ENCODE data around the gene ABTB2.
"Not testable (repeated sequence)": the region's sequence is repeated elsewhere in the genome, so short reads cannot be mapped to it uniquely, and the experiment has no call there.

Gene ABTB2

DNA sequence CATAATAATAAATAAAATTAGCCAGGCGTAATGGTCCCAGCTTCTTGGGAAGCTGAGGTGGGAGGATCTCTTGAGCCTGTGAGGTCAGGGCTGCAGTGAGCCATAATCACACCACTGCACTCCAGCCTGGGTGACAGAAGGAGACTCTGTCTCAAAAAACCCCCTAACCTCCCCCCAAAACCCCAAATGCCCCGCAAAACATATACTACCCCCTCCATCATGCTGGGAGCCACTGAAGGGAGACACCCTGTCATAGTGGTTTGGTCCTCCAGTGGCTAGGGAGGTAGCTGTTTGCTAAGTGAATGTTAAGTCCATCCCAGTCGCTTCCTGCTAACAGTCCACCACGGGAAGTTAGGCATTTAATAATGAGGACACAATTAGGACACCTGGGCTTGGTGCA is 125.0 kb downstream of the ABTB2 start:
- DNase-seq, result no peak

DNA sequence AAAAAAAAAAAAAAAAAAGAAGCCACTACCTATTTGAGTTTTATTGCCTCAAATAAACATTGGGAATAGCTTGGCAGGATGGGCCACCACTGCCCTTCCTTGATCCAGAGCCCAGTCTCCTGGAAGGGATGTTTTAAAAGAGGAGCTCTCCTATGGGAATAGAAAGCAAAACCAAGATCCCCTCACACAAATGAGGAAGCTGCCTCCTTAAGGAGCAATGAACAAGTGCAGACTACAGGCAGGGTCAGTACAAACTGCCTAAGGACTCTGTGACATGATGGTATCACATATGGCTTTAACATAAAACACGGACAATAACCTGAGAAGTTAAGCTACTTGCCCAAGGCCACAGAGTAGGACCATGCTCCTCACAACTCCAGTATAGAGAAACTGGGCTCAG is 131.6 kb downstream of the ABTB2 start:
- DNase-seq, result no peak

DNA sequence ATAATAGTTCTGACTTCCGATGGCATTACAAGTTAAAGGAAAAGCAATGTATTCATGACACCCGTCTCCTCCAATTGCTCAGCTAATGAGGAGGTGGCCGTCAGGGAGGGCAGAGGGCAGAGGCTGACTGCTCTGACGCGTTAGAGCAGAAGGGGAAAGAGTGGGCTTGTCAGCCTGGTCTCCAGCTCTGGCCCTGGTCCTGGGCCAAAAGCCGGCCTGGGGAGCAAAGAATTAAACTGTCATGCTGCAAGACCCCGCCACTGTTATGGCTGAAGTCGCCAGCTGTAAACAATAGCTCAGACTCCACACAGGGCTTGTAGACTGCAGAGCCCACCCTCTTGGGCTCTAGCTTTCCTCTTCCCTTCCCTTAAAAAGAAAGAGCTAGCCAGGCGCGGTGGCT is 132.7 kb downstream of the ABTB2 start:
- no peak for DNase-seq

DNA sequence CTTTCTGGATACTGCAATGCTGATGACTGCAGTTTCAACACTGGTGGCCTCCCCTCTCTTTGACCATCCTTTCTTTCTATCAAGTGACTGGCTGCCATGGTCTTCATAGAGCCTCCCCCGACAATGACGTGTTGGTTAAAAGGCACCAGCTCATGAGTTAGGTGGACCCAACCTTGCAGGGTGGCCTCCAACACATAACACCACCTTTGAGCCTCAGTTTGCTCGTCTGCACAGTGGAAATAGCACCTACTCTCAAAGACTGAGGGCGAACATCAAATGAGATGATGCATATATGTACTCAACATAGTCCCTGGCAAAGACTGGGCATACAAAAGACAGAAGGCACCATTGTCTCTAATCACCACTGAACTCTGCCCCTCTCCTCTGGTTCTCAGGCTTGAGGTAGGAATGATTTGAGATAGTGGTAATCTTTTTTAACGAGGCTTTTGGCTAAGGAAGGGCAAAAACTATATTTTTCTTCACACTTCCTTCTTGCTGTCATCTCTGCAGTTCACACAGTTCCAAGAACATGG is 133.3 kb downstream of the ABTB2 start:
- no peak for DNase-seq

DNA sequence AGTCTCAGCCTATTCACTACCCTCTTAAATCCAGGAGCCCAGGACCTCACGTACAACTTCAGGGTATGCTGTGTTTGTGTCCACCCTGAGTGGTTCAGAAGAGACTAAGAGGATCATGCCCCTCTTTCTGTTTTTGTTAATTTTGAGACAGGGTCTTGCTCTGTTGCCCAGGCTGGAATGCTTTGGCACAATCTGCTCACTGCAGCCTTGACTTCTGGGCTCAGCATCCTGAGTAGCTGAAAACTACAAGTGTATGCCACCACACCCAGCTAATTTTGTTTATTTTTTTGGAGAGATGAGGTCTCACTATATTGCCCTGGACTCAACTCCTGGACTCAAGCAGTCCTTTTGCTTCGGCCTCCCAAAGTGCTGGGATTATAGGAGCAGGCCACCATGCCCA is 133.9 kb downstream of the ABTB2 start:
- DNase-seq, result no peak

DNA sequence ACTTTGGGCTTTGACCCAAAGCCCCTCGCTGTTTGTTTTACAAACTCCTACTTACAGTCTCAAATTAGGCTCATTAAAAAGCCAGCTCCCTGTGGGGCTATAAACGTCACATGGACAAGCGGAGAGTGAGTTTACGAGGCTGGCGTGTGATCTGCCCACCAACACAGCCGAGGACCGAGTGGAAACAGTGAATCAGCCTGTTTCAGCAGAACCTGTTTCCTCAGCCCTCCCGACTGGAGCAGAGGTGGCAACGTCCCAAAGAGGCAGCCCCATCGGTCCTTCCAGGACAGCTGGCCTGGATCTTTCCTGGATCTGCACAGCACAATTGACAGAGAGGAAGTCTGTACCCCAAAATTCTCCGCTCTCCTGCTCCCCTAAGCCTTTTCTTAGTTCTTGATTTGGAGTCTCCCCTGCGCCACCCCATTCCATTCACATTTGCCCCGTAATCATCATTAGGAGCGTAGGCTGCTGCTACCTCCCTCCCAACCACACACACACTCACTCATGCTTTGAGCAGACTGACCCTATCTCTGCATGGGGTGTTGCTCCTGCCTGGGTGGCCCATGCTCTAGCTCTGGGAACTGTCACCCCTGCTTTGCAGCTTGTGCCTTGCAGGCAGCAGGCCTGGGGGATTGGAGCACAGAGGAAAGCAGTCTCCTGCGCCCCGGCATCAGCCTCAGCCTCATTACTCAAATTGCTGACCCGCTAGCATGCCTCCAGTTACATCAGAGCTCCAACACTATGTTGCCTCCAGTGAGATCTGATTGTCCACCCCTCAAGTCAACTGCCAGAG is 134.6 kb downstream of the ABTB2 start:
- DNase-seq, result no peak

DNA sequence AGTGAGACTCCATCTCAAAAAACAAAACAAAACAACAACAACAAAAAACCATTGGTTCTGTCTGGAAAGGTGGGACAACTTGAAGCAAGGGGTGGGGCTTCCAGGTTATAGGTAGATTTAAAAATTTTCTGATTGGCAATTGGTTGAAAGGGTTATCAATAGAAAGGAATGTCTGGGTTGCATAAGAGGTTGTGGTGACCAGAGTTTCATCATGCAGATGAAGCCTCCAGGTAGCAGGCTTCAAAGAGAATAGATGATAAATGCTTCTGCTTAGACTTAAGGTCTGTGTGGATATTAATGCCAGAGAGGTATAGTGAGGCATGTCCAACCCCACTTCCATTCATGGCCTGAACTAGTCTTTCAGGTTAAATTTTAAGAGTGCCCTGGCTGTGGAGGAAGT is 135.8 kb downstream of the ABTB2 start:
- DNase-seq, result no peak

DNA sequence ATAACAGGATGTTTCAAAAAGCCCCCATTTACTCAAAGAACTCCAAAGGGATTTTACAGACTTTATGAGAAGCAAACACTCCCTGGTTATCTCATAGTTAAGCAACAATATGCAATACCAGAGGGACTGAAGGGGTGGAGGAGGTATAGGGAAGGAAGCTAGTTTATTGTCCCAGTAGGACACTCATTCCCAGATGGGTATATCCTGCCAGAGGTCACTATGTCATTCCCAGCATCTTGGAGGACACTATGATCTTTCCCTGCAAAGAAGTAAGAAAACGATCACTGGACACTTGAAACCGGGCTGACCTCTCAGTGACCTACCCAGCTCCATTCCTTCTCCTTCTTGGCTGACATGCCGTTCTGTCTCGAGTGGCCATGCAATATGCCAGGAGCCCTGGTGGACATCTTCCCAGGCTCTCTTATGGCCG is 137.9 kb downstream of the ABTB2 start:
- DNase-seq, result no peak

DNA sequence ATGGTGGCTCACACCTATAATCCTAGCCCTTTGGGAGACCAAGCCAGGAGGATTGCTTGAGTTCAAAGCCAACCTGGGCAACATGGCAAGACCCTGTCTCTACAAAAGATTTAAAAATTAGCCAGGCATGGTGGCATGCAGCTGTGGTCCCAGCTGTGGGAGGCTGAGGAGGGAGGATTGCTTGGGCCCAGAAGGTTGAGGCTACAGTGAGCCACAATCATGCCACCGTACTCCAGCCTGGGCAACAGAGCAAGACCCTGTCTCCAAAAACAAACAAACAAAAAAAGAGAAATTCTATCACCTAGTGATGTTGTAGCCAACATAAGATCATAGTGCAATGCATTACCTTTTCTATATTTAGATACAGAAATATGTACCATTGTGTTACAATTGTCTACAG is 138.5 kb downstream of the ABTB2 start:
- no peak for DNase-seq

DNA sequence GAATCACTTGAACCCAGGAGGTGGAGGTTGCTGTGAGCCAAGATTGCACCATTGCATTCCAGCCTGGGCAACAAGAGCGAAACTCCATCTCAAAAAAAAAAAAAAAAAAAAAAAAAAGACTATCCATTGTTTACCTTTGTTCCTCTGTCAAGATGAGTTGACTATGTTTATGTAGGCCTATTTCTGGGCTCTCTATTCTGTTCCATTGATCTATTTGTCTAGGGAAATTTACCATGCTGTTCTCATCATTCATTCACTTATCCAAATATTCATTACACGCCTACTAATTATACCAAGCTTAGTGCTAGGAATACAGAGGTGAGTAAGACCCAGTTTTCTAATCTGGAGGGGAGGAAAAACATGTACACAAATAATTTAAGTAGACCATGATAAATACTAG is 139.1 kb downstream of the ABTB2 start:
- not testable (repeated sequence) for DNase-seq

DNA sequence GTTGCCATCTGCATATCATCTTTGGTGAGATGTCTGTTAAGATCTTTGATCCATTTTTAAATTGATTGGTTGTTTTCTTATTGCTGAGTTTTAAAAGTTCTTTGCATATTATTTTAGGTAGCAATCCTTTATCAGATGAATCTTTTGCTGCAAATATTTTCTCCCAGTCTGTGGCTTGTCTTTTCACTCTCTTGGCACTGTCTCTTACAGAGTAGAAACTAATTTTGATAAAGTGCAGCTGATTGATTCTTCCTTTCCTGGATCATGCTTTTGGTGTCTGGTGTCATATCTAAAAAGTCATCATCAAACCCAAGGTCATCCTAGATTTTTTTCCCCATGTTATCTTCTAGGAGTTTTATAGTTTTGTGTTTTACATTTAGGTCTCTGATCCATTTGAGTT is 139.7 kb downstream of the ABTB2 start:
- no peak for DNase-seq

DNA sequence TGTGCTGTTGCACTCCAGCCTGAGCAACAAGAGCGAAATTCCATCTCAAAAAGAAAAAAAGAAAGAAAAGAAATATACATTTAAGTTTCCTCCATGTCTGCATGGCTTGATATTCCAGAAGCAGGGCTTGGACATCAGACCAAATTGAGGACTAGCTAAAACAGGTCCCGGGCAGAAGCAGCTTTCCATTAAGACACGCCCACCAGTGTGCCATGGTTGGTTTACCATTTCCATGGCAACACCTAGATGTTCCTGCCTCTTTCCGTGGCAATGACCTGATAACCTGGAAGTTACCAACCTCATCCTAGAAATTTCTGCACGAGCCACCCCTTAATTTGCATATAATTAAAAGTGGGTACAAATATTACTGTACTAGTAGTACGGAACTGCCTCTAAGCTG is 141.1 kb downstream of the ABTB2 start:
- no peak for DNase-seq

DNA sequence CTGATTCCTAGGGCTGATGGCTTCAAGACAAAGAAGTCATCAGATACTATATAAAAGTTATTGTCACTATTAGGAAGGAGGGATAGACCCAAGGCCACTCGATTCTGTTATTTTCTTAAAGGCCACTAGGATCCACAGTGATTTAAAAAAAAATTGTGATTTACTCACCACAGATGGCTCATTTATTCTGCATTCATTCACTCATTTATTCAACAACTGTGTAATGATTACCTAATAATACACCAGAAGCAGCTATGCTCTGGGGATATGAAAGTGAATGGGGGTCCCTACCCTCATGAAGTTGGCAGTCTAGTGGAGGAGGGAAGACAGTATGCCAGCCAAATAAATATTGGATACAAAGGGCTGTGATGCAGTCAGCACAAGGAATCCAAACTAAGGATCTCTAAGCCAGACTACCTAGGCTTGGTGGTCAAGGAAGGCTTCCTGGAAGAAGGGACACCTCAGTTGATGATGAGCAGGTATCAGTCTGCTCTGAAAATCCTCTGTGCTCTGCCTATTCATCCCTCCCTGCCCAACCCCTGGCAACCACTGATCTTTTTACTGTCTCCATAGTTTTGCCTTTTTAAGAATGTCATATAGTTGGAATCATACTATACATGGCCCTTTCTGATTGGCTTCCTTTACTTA is 141.9 kb downstream of the ABTB2 start:
- no peak for DNase-seq

DNA sequence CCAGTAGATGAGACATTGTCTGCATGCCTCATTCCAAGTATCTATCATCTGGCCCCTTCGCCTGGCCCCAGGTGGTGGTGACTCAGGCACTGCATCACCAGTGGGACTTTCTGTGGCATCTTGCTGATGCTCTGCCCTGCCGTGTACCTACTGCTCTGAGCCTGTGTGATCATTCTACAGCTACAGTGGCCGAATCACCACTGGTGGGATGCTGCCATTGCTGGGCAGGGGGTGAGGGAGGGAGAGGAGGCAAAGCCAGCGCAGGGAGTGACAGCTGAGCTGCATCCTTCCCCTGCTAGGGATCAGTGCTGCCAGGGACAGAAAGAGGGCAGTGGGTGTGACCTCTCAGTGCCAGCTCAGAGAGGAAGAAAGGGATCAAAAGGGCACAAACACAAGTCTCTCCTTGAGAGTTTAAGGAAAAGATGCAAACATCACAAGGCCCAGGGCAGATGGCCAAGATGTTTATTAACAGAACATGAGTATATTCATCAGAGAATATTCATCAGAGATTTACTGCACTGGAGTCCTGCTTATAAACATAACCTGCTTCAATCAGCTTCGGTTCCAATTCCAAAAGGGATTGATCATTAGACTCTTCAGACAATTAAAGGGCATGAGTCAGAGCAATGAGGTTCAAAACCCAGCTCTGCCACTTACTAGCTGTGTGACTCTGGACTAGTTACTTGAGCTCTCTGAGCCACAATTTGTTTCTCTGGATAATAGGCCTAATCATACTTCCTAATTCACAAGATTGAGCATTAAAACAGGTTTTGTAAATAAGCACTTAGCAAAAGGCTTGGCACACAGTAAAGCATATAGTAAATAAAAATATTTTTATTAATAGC is 142.6 kb downstream of the ABTB2 start:
- peak; percentile 65 for DNase-seq

DNA sequence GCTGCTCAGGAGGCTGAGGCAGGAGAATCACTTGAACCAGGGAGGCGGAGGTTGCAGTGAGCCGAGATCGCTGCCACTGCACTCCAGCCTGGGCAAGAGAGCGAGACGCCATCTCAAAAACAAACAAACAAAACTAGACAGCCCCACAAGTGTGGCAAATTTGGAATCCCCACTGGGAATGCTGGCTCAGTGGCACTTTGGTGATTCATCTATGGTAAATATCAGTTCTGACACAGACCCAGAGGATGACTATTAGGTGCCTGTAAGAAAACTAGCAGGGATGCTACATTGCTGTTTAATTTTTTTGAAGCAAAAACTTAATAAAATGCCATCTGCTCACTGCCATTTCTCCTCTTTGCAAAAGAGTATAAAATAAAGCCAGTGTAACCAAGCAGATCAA is 144.4 kb downstream of the ABTB2 start:
- DNase-seq, result no peak

DNA sequence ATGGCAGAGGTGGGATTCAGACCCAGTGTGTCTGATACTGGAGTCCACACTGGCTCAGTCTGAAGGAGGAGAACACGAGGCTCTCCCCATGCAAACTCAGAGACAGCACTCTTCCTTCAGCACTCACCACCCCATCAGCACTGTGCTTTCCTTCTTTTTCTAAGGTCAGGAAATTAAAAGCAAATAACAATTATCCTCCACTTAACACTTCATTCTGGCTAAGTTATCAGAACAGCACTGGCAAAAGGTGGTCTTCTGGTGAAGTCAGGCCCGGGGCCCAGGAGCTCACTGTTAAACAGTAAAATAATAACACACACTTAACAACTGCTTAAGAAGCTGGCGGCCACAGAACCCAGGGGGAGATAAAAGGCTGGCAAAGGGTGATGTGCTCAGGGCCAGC is 145.2 kb downstream of the ABTB2 start:
- no peak for DNase-seq

DNA sequence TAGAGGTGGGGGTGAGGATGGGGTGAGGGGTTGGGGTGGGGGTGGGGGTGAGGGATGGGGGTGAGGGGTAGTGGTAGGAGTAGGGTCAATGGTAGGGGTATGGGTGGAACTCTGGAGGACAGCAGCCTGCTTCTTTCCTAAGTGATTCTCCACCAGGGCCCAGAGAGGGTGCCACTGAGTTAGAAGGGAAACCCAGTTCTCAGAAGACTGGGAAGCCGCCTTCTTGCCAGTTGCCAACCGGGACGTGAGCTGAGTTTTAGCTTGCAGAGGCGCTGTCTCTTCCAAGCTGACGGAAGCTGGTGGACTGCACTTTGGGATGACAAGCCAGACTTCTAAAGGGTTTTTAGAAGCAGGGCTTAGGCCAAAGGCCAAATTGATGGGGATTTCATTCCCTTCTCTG is 148.0 kb downstream of the ABTB2 start:
- no peak for DNase-seq

DNA sequence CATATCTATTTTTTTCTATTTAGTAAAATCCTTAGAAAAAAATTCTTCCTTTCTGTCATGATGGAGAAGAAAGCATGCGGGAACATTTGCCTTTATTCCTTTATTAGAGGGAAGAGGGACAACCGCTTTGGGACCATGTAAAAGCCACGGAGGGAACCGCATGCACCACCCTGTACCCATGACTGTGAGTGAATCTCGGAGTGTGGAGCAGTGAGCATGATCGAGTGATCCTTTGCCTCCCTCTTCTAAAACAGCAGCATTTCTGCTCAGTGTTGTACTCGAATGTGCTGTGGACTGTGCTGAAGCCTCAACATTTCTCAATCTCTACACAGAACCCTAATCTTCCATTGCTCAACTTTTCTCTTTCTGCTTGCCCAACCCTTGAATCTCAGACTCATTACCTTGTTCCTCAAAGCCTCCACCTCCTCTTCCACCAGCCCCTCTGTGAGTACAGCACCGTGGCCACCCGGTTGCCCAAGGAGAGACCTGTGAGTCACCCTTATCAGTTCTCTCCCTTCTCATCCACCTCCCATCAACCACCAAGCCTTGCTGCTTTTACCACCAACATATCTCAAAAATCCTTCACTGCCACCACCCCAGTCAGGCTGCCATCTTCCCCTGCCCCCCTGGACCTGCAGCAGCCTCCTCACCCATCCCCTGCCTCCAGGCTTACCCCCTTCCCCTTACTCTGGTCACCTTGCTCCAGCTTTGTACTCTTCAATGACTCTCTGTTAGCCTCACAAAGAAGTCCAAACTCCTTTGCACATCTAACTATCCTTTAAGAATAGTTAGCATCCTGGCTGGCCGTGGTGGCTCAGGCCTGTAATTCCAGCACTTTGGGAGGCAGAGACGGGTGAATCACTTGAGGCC is 149.3 kb downstream of the ABTB2 start:
- DNase-seq, result no peak

DNA sequence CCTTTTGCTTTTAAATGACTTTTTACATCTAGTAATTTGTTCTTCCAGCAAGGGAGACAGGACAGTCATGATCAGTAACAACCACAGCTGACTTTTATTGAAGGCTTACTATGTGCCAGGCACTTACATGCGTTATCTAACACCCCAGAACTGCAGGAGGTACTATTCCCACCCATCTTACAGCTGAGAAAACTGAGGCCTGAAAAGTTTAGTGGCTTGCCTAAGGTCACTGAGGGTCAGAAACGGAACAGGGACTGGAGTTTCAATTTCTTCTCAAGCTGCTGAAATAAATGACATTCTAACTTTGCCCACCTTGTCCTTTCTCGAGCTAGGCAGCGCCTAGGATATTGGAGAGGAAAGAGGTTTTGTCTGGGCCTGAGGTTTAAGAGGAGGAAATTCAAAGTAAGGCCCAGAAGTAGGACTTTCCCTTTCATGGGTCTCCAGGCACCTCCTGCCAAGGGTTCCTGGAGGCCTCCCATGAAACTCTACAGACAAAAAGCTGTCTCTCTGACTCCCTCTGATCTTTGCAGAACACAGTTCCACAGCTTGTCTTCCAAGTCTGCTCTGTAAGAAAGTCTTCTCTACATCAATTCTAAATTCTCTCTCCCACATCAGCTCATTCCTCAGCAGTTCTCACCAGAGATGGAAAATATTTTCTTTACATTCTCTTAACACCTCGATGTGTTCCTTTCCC is 150.2 kb downstream of the ABTB2 start:
- no peak for DNase-seq

DNA sequence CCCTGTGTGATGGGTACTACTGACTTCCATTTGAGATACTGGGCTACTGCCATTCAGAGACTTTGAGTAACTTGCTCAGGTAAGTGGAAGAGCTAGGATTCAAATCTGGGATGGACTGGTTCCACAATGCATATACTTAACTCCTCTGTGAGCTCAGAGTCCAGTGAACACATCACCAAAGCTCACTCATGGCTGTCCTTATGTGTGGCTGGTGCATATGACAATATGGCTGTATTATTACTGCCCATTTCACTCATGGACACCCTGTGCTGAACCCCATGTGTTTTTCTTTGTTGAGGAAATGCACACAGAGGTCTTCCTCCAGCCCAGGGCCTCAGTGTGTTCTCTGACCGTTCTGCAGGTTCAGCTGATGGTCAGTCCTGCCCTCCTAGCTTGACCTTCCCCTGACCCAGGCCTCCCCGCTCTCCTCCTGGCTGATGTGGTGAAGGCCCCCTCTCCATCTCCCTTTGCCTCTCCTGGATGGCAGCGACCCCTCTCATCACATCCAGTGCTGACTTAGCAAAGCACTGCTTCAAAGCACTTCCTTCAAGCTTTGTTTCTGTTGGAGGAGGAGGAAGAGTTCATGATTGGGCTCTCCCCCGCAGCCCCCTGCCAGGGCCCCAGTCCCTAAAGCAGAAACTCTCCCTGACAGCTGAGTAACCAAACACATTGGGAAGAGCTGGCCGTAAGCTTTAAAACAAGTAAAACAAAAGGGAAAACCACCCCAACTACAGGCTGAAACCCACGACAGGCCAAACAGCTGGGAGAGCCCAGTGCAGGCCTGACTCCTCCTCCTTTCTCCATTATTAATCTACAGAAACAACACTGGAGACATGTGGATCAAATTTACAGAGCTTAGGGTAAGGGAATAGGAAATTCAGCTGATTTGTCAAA is 151.2 kb downstream of the ABTB2 start:
- no peak for DNase-seq

Data from activated CD4-positive, alpha-beta T cell treated with anti-CD3 and anti-CD28 coated beads, Interleukin-10, Interleukin-2, amounts not matched to agents 100 ng/mL and 50 ng/mL, durations not matched to agents 16 hours and 8 hours (primary cell).